Breast epithelium (tissue), 3 donors: ENCODE measurements around the gene HPD.

ENCODE experiments used
- CTCF ChIP-seq, 3 donors: fragments of 450-650 bp; IDR thresholded peaks; one replicate each; pipeline ENCODE4 v1.5.1; 2016 to 2017; ENCODE audit warnings: antibody characterized with exemption in 3 of 3, mild to moderate bottlenecking in 3 of 3, moderate library complexity in 3 of 3
- POLR2A ChIP-seq: fragments of 450-650 bp; IDR thresholded peaks from one replicate; pipeline ENCODE4 v1.6.1; 2016; ENCODE audit warnings: antibody characterized with exemption, mild to moderate bottlenecking, moderate library complexity

- no peak for TF ChIP-seq POLR2A
- no peak for TF ChIP-seq CTCF (IDR thresholded peaks at IDR 0.05)
These were observed 45.5 kb downstream of the HPD start for GRCh38 chr12:121812921-121813896.
